SH-SY5Y (cell line): ENCODE results near the gene ALPL.

Source experiments
- GATA2 ChIP-seq: IDR thresholded peaks from 2 replicates; pipeline ENCODE4 v1.6.1; 2011; ENCODE audit warnings: mild to moderate bottlenecking, low read depth, low read length
- GATA3 ChIP-seq: IDR thresholded peaks from 2 replicates; pipeline ENCODE4 v1.6.1; 2011; ENCODE audit warnings: low read depth, mild to moderate bottlenecking, low read length, moderate library complexity

GRCh38 chr1:21619375-21619947, 110.2 kb downstream of the ALPL start:
- TF ChIP-seq GATA2 (no peak), GATA3 (no peak)
